HUDEP-2 (cell line): ENCODE measurements around the gene CUX1.
"Not testable (repeated sequence)": the region's sequence is repeated elsewhere in the genome, so short reads cannot be mapped to it uniquely, and the experiment has no call there.

ENCODE experiments used
- DNase-seq, 76 experiments: peaks; one replicate each; lab custom pipeline; 2025; ENCODE audit not compliant: unreplicated experiment in 76 of 76; lab: John Stamatoyannopoulos, UW

The CUX1 gene

DNA sequence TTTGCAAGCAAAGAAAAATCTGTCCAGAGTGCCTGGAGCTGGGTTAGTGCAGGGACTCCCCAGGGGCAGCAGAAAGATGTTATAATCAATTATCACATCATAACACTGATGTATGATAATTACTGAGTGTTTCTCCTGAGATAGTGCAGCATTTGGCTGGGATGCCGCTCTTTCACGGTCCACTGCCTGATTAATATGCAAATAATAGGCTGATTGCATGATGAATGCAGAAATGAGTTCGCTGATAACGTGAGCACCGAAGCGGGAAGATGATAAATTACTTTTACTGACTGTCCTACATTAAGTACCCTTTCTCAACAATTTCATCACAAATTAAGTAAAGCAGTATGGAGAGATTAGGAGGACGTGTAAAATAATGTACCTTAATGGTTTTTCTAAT, 397.8 kb downstream of the CUX1 start:
- no peak for DNase-seq

DNA sequence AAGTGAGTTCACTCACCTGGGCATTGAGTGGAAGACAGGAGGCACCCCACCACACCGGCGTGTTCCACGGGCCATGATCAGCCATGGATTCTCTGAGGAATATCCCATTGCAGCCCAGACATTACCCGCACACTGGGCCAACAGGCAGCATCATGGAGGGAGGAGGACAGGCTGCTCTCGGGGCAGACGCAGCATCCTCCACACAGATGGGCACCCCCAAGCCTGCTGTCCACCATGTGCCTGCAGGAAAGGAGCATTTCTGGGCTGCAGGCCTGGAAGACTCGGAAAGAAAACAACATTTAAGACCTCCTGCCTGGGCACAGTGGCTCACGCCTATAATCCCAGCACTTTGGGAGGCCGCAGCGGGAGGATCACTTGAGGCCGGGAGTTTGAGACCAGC, 398.3 kb downstream of the CUX1 start:
- DNase-seq, result no peak

DNA sequence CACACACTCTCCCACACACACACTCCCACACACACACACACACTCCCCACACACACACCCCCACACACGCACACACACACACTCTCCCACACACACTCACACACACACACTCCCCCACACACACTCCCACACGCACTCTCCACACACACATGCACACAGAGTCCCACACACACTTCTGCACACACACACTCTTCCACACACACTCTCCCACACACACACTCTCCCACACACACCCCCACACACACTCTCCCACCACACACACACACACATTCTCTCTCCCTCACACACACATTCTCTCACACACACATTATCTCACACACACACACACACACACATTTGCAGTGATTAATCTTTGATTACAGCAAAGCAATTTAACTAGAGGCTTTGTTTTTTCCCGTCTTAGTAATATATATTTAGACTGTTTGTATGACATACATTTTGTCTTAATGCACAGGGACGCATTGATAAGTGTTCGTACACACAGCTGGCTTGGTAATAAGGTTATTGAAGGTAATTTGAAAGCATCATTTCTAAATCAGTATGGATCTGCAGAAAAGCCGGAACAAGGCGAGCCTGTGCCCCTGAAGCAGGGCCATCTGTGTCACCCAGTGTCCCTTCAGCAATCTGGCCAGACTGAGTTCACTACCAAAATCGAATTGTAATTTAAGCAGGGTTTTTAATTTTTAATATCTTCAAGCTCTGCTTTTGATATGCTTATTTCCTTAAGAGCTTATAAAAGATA, 399.3 kb downstream of the CUX1 start:
- DNase-seq, result no peak

DNA sequence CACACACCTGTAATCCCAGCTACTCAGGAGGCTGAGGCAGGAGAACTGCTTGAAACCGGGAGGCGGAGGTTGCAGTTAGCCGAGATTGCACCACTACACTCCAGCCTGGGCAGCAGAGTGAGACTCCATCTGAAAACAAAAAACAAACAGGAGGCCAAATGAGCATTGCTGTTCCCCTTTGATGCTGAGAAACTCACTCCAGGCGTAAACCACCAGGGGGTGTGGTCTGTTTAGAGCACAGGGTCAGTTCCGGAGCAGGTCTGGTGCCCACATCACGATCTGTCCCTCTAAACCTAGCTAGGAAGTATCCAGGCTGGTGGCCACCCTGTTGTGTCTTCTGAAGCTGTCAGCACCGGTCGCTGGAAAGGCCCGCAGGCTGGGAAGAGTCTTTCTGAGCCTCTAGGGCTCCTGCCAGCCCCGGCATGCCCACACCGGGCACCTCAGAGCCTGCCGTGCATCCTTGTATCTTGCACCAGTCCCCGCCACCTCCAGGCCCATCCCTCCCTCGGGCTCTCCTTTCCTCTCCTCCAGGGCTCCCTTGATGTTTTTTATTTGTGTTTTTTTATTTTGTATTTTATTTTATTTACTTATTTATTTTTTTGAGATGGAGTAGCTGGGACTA, 402.9 kb downstream of the CUX1 start:
- DNase-seq, result no peak

DNA sequence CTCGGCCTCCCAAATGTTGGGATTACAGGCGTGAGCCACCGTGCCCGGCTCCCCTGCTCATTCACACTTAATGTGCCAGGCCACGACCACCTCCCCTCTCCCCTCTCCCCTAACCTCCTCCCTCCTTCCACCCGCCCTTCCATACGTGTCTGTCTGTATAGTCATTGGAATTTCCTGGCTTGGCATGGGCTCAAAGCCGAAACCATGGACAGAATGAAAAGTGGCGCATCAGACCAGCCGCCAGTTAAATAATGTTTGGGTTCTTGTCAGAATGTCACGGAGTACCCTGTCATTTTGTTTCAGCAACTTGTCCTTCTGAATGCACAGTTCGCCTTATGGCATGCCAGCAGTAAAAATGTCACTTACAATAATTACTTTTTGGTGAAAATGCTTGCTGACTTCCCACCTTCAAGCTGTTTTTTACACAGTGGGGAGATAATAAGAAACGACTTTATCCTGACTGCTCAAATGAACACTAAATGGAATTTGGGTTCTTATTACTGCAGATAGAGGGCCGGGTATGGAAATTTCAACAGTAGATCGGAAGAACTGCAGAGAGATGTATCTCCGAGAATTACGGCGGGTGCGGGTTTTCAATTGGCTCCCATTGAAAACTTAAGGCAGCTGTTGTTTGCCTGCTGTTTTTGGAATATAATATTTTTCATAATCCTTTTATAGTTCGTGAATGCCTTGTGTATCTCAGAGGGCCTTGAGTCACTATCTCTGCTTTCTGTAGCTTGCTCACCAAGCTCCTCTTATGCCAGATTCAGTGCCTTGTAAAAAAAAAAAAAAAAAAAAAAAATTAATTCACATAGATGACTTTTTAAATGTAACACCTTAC, 403.8 kb downstream of the CUX1 start:
- DNase-seq, result no peak

DNA sequence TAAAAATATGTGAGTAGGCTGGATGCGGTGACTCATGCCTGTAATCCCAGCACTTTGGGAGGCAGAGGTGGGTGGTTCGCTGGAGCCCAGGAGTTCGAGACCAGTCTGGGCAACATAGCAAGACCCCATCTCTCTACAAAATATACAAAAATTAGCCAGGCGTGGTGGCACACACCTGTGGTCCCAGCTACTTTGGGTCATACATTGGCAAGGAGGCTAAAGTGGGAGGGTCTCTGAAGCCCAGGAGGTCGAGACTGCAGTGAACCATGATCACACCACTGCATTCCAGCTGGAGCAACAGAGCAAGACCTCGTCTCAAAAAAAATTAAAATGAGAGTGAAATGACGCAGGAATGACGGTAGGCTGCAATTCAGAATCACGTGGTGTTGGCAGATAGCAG, 404.5 kb downstream of the CUX1 start:
- no peak for DNase-seq

DNA sequence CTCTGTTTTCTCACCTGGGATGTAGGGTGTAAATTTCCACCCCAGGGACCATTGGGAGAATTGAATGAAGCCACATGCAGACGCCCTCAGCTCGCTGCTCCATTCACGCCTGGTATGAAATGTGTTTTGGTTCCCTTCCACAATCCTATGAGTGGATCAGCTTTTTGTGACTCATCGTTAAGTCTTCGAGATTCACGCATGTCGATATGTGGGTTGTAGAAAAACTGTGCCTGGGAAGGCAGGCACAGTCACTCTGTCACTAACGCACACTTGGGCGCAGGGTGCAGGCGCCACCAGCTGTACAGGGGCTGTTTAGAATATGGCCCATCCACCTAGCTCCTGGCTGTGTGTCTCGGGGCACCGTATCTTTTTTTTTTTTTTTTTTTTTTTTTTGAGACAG, 405.0 kb downstream of the CUX1 start:
- no peak for DNase-seq

DNA sequence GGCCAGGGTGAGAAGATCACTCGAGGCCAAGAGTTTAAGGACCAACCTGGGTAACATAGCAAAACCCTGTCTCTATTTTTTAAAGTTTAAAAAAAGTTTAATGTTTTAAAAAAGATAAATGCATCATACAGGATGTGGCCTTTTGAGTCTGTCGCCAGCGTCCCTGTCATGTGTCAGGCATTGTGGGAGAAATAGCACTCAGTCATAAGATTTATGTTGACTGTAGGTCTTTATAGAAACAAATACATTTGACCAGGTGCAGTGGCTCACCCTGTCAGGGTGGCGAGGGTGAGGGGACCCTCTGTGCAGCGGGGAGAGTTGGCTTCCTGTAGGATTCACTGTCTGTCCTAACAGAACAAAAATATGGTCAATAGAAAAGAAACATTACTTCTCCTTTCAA, 405.8 kb downstream of the CUX1 start:
- DNase-seq, result no peak

DNA sequence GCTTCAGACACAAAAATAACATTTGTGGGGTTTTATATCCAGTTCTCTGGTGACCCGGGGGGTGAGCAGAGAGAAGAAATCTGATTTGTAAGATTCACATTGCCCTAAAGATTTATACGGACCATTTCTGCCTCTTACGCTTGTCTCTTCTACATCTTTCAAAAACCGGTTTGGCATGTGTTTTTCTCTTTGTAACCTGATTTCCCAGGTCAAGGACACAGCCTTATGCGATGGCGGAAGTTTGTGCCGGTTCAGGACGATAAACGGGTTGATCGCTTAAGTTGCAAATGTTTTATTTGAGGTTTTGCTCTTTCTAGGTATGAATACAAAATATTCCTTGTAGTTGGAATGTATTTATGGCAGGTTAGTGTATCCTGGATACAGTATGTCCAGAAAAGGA, 407.6 kb downstream of the CUX1 start:
- no peak for DNase-seq

DNA sequence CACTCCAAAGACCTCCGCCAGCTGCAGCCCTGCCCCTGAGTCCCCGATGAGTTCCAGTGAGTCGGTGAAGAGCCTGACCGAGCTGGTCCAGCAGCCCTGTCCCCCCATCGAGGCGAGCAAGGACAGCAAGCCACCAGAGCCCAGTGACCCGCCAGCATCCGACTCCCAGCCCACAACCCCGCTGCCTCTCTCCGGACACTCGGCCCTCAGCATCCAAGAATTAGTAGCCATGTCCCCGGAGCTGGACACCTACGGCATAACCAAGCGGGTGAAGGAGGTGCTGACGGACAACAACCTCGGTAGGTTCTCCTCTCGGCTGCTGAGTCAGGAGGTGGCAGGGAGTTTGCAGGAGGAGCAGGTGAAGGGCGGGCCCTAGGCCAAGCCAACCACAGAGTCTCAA, 409.9 kb downstream of the CUX1 start:
- no peak for DNase-seq

DNA sequence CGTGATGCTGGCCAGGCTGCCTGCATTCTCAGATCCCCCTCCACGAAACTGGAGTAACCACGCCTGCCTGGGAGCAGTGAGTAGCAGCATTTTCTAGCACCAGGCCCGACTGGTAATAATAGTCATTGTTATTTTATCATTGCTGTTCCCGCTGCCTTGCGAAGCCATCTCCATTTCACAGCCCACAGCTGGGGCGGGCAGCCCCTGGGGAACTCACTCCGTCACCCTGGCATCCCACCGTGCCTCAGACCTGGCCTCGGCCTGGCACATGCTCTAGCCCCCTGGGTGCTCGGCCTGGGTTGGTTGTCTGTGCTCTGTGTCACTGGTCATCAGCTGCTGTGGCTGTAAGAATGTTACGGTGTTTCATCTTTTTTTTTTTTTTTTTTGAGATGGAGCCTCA, 411.5 kb downstream of the CUX1 start:
- no peak for DNase-seq

DNA sequence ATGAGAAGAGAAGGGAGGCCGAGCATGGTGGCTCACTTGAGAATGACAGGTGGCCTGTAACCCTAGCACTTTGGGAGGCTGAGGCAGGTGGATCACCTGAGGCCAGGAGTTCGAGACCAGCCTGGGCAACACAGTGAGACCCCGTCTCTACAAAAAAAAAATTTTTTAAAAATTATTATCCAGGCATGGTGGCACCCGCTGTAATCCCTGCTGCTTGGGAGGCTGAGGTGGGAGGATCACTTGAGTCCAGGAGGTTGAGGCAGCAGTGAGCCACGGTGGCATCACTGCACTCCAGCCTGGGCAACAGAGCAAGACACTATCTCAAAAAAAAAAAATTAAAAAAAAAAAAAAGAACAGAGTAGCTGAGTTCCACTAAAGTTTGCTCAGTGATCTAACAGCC, 412.7 kb downstream of the CUX1 start:
- DNase-seq, result not testable (repeated sequence)

DNA sequence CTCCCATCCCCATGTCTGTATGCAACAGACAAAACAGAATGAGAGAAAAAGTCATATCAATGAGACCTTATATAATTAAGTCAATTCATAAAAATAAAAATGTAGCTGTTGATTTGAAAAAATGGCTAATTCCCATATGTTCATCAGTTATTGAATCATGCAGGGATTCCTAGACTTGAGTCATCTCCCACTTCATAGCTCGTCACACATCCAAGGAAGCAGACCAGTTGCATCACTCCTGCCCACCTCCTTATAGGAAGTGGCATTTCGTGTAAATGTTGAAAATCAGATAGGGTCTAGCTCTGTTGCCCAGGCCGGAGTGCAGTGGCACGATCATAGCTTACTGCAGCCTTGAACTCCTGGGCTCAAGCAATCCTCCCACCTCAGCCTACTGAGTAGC, 413.2 kb downstream of the CUX1 start:
- no peak for DNase-seq

DNA sequence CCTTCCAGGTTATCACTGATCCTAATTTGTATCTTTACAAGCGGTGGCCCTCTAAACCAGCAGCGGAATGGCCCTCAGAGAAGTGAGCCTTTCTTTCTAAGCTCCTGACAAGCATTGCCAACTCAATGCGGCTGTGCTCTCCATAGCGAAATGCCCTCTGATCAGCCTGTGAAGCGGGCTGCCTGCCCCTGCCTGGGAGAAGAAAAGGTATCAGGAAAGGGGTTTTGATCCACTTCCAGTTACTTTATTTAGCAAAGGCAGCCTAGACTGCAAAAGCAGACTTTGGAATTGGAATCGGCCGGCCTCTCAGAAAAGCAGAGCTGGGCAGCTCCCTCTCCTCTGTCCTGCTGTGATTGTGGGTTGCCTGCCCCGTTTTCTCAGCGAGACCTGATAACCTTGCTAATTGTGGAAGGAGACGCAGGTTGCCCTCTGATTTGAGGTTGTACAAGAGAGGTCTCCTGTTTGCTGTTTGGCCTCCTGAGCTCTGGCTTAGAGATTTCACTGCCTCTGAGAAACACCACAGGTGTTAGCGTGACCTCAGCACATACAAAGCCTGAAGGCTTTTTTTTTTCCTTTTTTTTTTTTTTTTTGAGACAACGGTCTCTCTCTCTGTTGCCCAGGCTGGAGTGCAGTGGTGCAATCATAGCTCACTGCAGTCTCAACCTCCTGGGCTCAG, 415.3 kb downstream of the CUX1 start:
- no peak for DNase-seq

DNA sequence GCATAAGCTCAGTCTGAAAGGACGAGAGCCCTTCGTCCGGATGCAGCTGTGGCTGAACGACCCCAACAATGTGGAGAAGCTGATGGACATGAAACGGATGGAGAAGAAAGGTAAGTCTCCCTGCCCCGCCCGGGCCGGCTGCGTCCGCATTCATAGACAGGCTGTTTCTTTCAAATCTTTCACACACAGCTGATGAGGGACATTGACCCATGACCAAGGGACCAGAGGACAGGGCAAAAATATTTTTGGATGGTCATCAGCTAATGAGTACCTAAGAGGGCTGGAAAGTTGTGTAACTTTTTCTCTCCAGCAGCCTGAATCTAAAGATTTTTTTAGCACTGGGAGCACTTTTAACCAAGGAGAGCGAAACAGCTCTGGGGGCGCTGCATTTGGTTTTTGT, 416.7 kb downstream of the CUX1 start:
- DNase-seq, result no peak

DNA sequence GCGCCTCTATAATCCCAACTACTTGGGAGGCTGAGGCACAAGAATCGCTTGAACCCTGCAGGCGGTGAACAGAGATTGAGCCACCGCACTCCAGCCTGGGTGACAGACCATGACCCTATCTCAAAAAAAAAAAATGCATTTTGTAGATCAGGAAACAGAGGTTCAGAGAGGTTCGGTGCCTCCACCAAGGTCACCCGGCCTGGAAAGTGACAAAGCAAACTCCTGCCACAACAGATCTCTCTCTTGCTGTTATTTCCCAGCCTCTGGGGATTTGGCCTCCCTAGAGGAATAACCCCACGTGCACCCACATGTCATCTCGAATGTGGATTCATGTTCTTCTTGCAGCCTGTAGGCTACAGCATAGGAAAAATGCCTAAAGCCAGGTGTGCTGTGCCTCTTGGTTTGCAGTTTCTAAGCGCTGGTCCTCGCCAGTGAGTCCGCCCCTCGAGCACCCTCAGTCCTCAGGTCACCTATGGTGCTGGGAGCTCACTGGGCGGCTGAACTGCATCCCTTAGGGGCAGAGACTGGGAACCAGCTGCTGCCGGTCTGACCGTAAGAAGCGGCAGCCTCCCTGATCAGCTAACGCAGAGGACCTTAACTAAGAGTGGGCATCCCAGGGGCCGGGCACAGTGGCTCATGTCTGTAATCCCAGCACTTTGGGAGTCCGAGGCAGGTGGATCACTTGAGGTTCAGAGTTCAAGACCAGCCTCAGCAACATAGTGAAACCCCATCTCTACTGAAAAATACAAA, 417.6 kb downstream of the CUX1 start:
- no peak for DNase-seq

DNA sequence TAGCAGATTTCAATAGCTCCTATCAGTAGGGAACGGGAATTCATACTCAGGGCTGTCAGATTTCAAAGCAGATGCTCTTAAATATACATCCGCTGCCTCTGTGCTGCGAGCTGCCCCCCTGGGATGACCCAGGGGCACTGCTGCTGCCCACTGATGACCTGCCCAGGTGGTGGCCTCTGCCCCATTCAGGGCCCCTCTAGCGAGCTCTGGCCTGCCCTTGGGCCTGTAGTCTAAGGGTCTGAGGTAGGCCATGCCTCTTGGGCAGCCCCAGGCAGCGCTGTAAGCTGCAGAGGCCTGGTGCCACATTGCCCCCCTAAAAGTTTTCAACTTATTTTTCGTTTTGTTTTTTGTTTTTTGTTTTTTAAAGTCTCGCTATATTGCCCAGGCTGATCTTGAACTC, 418.7 kb downstream of the CUX1 start:
- no peak for DNase-seq

DNA sequence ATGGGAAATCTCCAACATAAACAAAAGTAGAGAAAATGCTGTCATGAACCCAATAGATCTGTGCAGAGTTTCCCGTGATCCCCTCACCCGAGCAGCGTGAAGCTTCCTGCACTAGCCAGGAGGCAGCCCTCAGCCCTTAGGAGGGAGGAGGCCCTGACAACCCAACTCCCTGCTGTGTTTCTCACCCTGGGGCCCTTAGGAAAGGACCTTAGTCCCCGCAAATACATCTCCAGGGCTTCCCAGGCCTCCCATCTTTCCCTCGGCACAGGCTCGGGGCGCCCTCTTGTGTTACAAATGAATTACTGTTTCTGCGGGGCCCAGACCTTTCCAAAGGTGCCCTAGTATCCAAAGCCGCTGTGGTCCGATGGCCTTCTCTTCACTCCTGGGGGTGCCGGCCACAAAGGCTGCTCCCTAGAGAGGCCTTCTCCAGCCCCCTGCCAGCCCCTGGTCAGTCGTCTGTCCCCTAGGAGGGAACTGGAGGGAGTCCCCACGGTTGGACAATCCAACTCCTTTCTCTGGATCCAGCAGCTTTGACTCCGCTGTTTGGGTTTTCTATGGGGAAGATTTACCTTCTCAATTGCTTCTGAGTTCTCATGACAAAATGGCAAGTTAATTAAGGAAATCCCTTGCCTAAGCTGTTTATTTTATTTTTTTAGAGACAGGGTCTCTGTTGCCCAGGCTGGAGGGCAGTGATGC, 419.3 kb downstream of the CUX1 start:
- peak in 46 of 76 experiments; percentile 3 to 57 (median 28) for DNase-seq

DNA sequence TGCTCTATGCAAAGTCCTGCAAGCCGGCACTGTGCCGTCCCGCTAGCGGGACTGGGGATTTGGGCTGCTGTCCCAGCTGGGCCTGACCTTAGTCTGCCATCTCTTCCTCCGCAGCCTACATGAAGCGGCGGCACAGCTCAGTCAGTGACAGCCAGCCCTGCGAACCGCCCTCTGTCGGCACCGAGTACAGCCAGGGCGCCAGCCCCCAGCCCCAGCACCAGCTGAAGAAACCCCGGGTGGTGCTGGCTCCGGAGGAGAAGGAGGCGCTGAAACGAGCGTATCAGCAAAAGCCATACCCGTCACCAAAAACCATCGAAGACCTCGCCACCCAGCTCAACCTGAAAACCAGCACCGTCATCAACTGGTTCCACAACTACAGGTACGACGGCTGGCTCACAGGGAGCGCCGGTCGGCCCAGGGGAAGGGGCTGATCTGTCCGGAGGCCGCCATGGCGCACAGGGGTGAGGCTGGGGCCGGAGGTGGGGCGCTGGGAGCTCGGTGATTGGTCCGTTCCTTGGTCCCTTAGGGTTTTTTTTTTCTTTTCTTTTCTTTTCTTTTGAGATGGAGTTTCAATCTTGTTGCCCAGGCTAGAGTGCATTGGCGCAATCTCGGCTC, 421.9 kb downstream of the CUX1 start:
- no peak for DNase-seq

DNA sequence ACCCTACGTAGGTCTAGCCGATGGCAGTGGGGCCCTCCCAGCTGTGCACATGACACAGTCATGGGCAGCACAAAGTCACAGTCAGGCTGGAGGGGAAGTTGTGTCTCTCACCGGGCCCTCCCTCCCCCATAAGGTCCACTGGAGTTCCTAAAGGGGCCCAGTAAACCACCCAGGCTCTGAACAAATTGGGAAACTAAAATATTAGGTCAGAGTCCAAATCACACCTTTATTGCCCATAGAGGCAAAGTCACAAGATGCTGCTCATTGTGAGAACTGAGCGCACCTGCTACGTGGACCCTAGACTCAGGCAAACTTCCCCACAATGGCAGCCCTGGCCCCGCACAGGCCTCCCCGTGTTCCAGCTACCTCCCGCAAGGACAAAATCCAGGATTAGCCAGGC, 424.0 kb downstream of the CUX1 start:
- DNase-seq, result no peak
